Right lobe of liver (tissue), 6 donors: ENCODE data around the gene OPRM1. TPM values are rescaled to one million over a fixed set of nuclear protein-coding genes. Genes with fewer than 3 reads are reported as not detected.

Experiments used
- ATAC-seq, 4 donors: fragments of 200-7000 bp; cut with Tn5 transposase; one replicate each; pipeline ENCODE4 v1.9.1; 2020; ENCODE audit warnings: mild to moderate bottlenecking in 4 of 4, moderate library complexity in 4 of 4
- DNase-seq, 3 donors: peaks; one replicate each; pipeline ENCODE4 v3.0.0-alpha.2; 2020
- H3K27ac ChIP-seq, 3 donors: fragments of 200-600 bp; one replicate each; pipeline ENCODE4 v1.8.0; 2022
- H3K27me3 ChIP-seq, 2 donors: fragments of 200-600 bp; one replicate each; pipeline ENCODE4 v1.8.0; 2022
- H3K36me3 ChIP-seq, 4 donors: fragments of 200-600 bp; sonication (generic) in 1 of 4; one replicate each; pipeline versions ENCODE4 v1.5.1 to v1.8.0; 2017 to 2022; ENCODE audit warnings: control low read depth in 1 of 4
- H3K4me1 ChIP-seq, 4 donors: fragments of 200-600 bp; sonication (generic) in 1 of 4; one replicate each; pipeline versions ENCODE4 v1.5.1 to v1.8.0; 2017 to 2022; ENCODE audit warnings: control low read depth in 1 of 4
- H3K4me3 ChIP-seq, 3 donors: fragments of 200-600 bp; one replicate each; pipeline ENCODE4 v1.8.0; 2022
- H3K9me3 ChIP-seq, 4 donors: fragments of 200-600 bp; sonication (generic) in 1 of 4; one replicate each; pipeline versions ENCODE4 v1.5.1 to v1.8.0; 2017 to 2022; ENCODE audit warnings: control low read depth in 1 of 4
- POLR2A ChIP-seq: fragments of 450-650 bp; IDR thresholded peaks from one replicate; pipeline ENCODE4 v1.6.1; 2017; ENCODE audit warnings: antibody characterized with exemption, mild to moderate bottlenecking
- WGBS: methylation state at CpG from one replicate; pipeline ENCODE4 v1.1.6; 2018; ENCODE audit warnings: low coverage, low lambda C conversion rate; ENCODE audit not compliant: insufficient coverage; ENCODE audit errors: missing lambda C conversion rate; 5-methylcytosine and 5-hydroxymethylcytosine counted together
- intact Hi-C, 2 donors: fragments of 100-400 bp; cut with DNase I; formaldehyde crosslinking; loops; one replicate each; pipeline versions ENCODE4 v1.11.2 to v1.14.1; 2022
- total RNA-seq, 6 experiments: library from RNA; depleted of rRNA in 2 of 6; stranded (reverse); fragments of >200 nt in 2 of 6; fragmentation: NEBNext Ultra II Directional in 3 of 6; extraction: Animal tissue kit (Norgen Biotek cat#: 25700) in 3 of 6; gene quantifications; one replicate each; pipeline versions ENCODE4 v1.1.0 to v1.2.4, GENCODE V29; 2016 to 2023
- TF ChIP-seq, protein P1 (sequence below), 4 donors: fragments of 200-600 bp in 3 of 4; fragments of 450-650 bp in 1 of 4; IDR thresholded peaks; one replicate each; pipeline versions ENCODE4 v1.5.1 to v1.8.0; 2016 to 2022; ENCODE audit warnings: antibody characterized with exemption in 4 of 4, mild to moderate bottlenecking in 2 of 4
- donor health status: DM: no; HTN: yes; CAD: no.
- donor health status: DM: no; HTN: no; CAD: no.
- donor health status: DM: no; HTN: no; CAD: no.
- donor health status: DM: no; HTN: yes; CAD: no.
- donor health status: DM: no; HTN: yes; CAD: no.

Gene OPRM1
- total RNA-seq, 6 experiments from 2014 or later = not detected

DNA sequence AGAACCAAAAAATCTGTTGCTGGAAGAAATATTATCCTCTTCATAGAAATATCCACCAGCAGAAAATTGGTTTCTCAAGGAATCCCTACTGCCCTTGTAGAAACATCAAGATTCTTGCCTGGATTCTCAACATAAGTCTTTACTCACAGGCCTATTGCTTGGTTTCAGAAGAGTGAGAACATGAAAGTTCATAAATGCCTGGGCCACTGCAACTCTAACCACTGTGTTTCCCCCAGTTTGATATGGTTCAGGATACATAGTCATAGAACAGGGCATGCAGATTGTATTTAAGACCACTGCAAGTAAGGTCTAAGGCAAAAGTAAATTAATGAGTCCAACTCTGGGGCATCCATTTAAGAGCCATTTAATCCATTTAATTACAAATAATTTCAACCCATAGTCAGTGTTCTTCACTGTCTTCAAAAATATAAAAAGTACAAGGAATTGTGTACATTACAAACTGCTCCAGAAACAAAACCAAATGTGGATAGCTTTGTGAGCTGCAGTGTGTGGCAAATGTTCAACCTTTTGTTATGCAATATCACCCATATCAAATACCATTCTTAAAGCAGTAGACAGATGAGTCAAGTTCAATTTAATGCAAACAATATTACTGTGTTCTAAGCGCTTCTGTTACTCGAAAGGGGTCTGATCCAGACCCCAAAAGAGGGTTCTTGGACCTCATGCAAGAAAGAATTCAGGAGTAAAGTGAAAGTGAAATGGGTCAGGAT lies 83.3 kb downstream of the OPRM1 start:
- H3K4me1 ChIP-seq = no peaks in the 10 kb centered on the region
- no peak overlapping the region for H3K4me3 ChIP-seq
- no peaks in the 10 kb centered on the region for H3K36me3 ChIP-seq
- intact Hi-C loops = no loop called here
- no peak for DNase-seq
- no peaks in the 10 kb centered on the region for H3K27me3 ChIP-seq
- no peaks in the 10 kb centered on the region for H3K9me3 ChIP-seq
- TF ChIP-seq, protein P1, sequence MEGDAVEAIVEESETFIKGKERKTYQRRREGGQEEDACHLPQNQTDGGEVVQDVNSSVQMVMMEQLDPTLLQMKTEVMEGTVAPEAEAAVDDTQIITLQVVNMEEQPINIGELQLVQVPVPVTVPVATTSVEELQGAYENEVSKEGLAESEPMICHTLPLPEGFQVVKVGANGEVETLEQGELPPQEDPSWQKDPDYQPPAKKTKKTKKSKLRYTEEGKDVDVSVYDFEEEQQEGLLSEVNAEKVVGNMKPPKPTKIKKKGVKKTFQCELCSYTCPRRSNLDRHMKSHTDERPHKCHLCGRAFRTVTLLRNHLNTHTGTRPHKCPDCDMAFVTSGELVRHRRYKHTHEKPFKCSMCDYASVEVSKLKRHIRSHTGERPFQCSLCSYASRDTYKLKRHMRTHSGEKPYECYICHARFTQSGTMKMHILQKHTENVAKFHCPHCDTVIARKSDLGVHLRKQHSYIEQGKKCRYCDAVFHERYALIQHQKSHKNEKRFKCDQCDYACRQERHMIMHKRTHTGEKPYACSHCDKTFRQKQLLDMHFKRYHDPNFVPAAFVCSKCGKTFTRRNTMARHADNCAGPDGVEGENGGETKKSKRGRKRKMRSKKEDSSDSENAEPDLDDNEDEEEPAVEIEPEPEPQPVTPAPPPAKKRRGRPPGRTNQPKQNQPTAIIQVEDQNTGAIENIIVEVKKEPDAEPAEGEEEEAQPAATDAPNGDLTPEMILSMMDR (IDR thresholded peaks at IDR 0.05) = no peak
- no peak for ATAC-seq
- H3K27ac ChIP-seq = no peak overlapping the region
- 25% methylated on average over 2 of the region's 2 CpGs for WGBS

DNA sequence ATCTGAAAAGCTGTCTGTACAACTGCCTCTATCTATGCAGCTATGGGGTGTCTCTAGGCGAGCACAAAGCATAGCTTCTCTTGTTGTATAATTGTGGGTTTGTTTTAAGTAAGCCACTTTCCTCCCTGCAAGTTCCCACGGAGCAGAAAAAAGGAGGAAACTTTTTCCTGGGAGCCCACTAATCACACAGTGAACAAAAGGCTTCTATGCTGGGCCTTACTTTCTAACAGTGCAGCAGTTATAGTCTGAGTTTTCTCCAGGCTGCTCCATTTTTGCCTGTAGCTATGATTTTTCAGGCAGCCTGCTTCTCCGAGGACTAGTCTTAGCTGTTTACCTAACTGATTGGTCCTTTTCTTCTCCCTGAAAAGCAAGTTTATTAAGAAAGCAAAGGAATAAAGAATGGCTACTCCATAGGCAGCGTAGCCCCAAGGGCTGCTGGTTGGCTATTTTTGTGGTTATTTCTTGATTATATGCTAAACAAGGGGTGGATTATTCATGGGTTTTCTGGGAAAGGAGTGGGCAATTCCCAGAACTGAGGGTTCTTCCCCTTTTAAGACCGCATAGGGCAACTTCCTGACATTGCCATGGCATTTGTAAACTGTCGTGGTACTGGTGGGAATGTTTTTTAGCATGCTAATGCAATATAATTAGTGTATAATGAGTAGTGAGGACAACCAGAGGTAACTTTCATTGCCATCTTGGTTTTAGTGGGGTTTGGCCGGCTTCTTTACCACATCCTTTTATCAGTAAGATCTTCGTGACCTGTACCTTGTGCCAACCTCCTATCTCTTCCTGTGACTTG lies 84.3 kb downstream of the OPRM1 start:
- intact Hi-C loops = no loop called here
- TF ChIP-seq, protein P1 (IDR thresholded peaks at IDR 0.05) = no peak
- no peak for TF ChIP-seq POLR2A
- H3K36me3 ChIP-seq = no peaks in the 10 kb centered on the region
- ATAC-seq = no peak
- H3K4me3 ChIP-seq = no peak overlapping the region
- no peaks in the 10 kb centered on the region for H3K9me3 ChIP-seq
- H3K27ac ChIP-seq = no peak overlapping the region
- H3K27me3 ChIP-seq = no peaks in the 10 kb centered on the region
- H3K4me1 ChIP-seq = no peaks in the 10 kb centered on the region
- 54% methylated on average over 6 of the region's 8 CpGs for WGBS
- DNase-seq = no peak

DNA sequence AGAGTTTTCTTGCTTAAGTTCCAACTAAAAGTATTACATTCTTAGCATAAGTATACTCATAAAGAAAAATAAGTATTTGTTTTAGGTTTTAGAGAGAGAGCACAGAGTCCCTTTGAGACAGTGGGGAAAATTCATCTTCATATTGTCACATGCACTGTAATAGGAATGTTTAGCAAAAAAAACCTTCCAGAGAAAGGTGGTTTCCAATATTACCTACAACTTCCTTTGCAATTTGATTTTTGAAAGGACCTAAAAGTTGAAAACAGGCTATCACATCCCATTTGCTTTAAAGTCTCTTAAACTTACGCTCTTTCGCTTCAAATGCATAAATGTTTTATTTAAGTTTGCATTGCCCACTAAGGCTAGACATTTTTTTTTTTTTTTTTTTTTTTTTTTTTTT lies 86.4 kb downstream of the OPRM1 start:
- ATAC-seq (no peak), DNase-seq (no peak)
- intact Hi-C loops = no loop called here
- no peaks in the 10 kb centered on the region for H3K4me1 ChIP-seq
- TF ChIP-seq POLR2A = no peak
- TF ChIP-seq, protein P1 (IDR thresholded peaks at IDR 0.05) = no peak
- no peaks in the 10 kb centered on the region for H3K9me3 ChIP-seq
- H3K36me3 ChIP-seq = no peaks in the 10 kb centered on the region
- no peak overlapping the region for H3K4me3 ChIP-seq
- no peak overlapping the region for H3K27ac ChIP-seq
- WGBS = 82% methylated on average over 2 of the region's 2 CpGs
- no peaks in the 10 kb centered on the region for H3K27me3 ChIP-seq

DNA sequence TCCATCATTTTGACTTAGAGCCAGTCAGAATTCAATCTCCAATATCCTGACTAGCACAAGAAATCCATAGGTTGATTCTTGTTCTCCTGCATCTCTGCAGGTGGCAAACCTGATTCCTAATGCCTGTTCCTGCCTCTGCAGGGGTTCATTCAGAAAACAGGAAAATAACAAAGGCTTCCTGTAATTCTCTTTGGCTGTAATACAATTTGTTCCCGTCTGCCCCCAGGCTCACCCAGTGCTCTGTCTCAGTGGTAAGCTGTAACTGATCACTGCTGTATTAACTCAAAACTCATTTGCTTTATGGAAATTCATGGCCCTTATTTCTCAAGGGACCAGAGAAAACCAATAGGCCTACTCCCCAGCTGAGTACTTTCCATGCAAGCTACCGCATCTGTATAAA lies 88.6 kb downstream of the OPRM1 start:
- H3K9me3 ChIP-seq = no peaks in the 10 kb centered on the region
- H3K27ac ChIP-seq = no peak overlapping the region
- ATAC-seq = peak in 2 of 4 donors; percentile 28 to 33
- no peak for TF ChIP-seq POLR2A
- TF ChIP-seq, protein P1 (IDR thresholded peaks at IDR 0.05) = no peak
- no peaks in the 10 kb centered on the region for H3K4me1 ChIP-seq
- WGBS = 37% methylated on average over 2 of the region's 2 CpGs
- intact Hi-C loops = no loop called here
- H3K27me3 ChIP-seq = no peaks in the 10 kb centered on the region
- no peak overlapping the region for H3K4me3 ChIP-seq
- DNase-seq = no peak
- no peaks in the 10 kb centered on the region for H3K36me3 ChIP-seq
